Mesendoderm (in vitro differentiated cells): ENCODE data around the gene CACNB4.

ENCODE experiments used
- DNase-seq: peaks from one replicate; pipeline ENCODE4 v3.0.0; 2013
- H2AK5ac ChIP-seq: 2 replicates; pipeline ENCODE4 v1.6.1; 2013; ENCODE audit warnings: low read length, inconsistent platforms
- H2BK120ac ChIP-seq: 2 replicates; pipeline ENCODE4 v1.6.1; 2013; ENCODE audit warnings: low read depth, mild to moderate bottlenecking, low read length, moderate library complexity, mixed read lengths
- H2BK15ac ChIP-seq: replicated peaks from 2 replicates; pipeline ENCODE4 v1.6.1; 2013; ENCODE audit warnings: low read depth, mild to moderate bottlenecking, moderate library complexity
- H2BK5ac ChIP-seq: 2 replicates; pipeline ENCODE4 v1.6.1; 2013; ENCODE audit warnings: low read length, inconsistent platforms
- H3K18ac ChIP-seq: 2 replicates; pipeline ENCODE4 v1.6.1; 2013; ENCODE audit warnings: mild to moderate bottlenecking, low read length, mixed read lengths
- H3K23ac ChIP-seq: one replicate; pipeline ENCODE4 v1.6.1; 2013; ENCODE audit warnings: low read length
- H3K27ac ChIP-seq: 2 replicates; pipeline ENCODE4 v1.5.1; 2013; ENCODE audit warnings: low read depth, mild to moderate bottlenecking, inconsistent platforms, low read length, moderate library complexity
- H3K27me3 ChIP-seq: 2 replicates; pipeline ENCODE4 v1.6.1; 2013; ENCODE audit warnings: low read length, control low read depth, mild to moderate bottlenecking, inconsistent platforms; ENCODE audit not compliant: insufficient read depth, poor library complexity
- H3K36me3 ChIP-seq: 2 replicates; pipeline ENCODE4 v1.6.1; 2013; ENCODE audit warnings: low read length, inconsistent platforms; ENCODE audit not compliant: control insufficient read depth, insufficient read depth
- H3K4ac ChIP-seq: one replicate; pipeline ENCODE4 v1.6.1; 2013; ENCODE audit warnings: low read depth, mild to moderate bottlenecking, low read length, moderate library complexity
- H3K4me1 ChIP-seq: 2 replicates; pipeline ENCODE4 v1.6.1; 2013; ENCODE audit warnings: low read depth, low read length, inconsistent platforms; ENCODE audit not compliant: control insufficient read depth
- H3K4me2 ChIP-seq: 2 replicates; pipeline ENCODE4 v1.6.1; 2013; ENCODE audit warnings: low read length
- H3K4me3 ChIP-seq: 2 replicates; pipeline ENCODE4 v1.5.1; 2013; ENCODE audit warnings: mild to moderate bottlenecking, low read length
- H3K56ac ChIP-seq: one replicate; pipeline ENCODE4 v1.6.1; 2013; ENCODE audit warnings: low read length
- H3K79me1 ChIP-seq: 2 replicates; pipeline ENCODE4 v1.6.1; 2013; ENCODE audit warnings: low read length, inconsistent platforms
- H3K79me2 ChIP-seq: 2 replicates; pipeline ENCODE4 v1.6.1; 2013; ENCODE audit warnings: mild to moderate bottlenecking, low read length; ENCODE audit not compliant: control insufficient read depth, insufficient read depth
- H3K9ac ChIP-seq: 2 replicates; pipeline ENCODE4 v1.6.1; 2013; ENCODE audit warnings: low read length, inconsistent platforms
- H4K5ac ChIP-seq: one replicate; pipeline ENCODE4 v1.6.1; 2013; ENCODE audit warnings: low read length
- H4K8ac ChIP-seq: one replicate; pipeline ENCODE4 v1.6.1; 2013; ENCODE audit warnings: low read depth, mild to moderate bottlenecking, control low read depth, low read length, moderate library complexity
- WGBS: extraction: QIAGEN DNeasy Blood & Tissue Kit; methylation state at CpG from one replicate; pipeline ENCODE4 v1.1.7; 2013; ENCODE audit warnings: low lambda C conversion rate, missing lambda C conversion rate; ENCODE audit not compliant: insufficient coverage; ENCODE audit errors: extremely low coverage; 5-methylcytosine and 5-hydroxymethylcytosine counted together

Gene CACNB4

DNA sequence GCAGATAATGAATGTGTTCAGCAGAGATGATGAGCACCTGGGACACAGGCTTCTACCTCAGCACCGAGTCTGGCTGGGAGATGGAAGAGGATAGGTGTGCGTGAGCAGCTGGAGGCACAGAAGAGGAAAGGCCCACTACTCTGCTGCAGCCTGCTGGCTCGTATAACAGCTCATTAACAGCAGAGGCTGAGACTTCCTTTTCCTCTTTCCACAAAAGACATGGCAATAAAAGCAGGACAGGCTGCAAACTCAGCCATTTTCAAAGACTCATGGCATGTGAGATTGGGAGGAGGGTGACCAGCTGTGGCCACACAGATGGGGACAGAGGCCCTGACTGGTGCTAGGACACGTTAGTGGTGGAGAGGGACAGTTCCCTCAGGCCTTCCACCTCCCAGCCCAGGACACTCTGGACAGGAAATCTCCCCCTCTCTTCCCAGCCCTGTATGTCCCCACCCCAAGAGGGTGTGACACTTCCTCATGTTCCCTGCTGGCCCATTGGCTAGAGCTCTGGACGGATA is 60.3 kb downstream of the CACNB4 start:
- Histone ChIP-seq H3K79me1 (no peaks in the 10 kb centered on the region), H3K4me1 (peaks cover 8% of the 10 kb centered on the region), H3K9ac (no peak overlapping the region), H3K27me3 (no peaks in the 10 kb centered on the region), H2AK5ac (no peak overlapping the region), H2BK15ac (no peak overlapping the region), H3K23ac (no peak overlapping the region), H3K36me3 (no peaks in the 10 kb centered on the region), H3K56ac (peak overlapping the region; percentile 45), H3K79me2 (no peaks in the 10 kb centered on the region), H3K27ac (no peak overlapping the region), H2BK120ac (no peak overlapping the region), H4K5ac (no peak overlapping the region), H3K4ac (no peak overlapping the region), H3K18ac (no peak overlapping the region), H4K8ac (no peak overlapping the region), H2BK5ac (no peak overlapping the region), H3K4me2 (no peak overlapping the region), H3K4me3 (no peak overlapping the region)
- peak; percentile 63 for DNase-seq
- WGBS, result no CpG with 5 or more reads among the region's 5 CpGs

DNA sequence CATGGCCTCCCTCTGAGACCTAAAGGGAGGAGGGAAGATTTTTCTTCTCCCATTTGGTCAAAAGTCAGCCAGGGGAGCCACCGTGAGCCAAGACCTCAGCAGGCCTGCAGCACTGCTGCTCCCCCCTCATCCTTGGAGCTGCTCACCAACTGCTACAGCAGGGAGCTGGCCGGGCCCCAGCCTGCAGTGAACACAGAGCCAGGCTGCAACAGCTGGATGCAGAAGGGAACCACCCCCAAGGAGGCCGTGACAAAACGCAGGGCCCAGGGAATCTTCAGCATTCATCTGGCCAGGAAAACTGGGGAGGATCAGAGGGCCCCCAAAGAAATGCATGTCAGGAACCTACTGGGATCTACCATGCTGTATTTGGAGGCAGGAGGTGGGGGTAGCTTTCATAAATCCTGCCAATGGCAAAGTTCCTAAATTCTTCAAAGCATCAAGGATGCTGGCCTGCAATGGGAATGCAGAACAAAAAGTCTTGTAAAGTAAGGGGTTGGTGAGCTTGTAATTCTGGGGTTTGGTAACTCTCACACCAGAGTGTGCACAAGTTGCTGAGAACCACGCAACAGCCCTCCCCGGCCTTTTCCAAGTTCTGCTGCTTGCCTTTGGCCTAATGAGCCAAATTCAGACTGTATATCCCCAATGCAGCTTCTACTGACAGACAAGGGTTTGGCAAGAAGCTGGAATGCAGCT is 61.0 kb downstream of the CACNB4 start:
- Histone ChIP-seq H3K79me1 (no peaks in the 10 kb centered on the region), H3K4ac (no peak overlapping the region), H3K56ac (peak overlapping the region; percentile 45), H3K9ac (no peak overlapping the region), H2BK15ac (no peak overlapping the region), H3K4me3 (no peak overlapping the region), H3K4me1 (peaks cover 7% of the 10 kb centered on the region), H3K23ac (peak overlapping the region; percentile 33), H4K8ac (no peak overlapping the region), H2BK5ac (no peak overlapping the region), H3K27me3 (no peaks in the 10 kb centered on the region), H4K5ac (no peak overlapping the region), H3K27ac (no peak overlapping the region), H2AK5ac (no peak overlapping the region), H3K18ac (no peak overlapping the region), H3K79me2 (no peaks in the 10 kb centered on the region), H3K36me3 (no peaks in the 10 kb centered on the region), H2BK120ac (no peak overlapping the region), H3K4me2 (no peak overlapping the region)
- no peak for DNase-seq
- WGBS, result no CpG with 5 or more reads among the region's 6 CpGs

DNA sequence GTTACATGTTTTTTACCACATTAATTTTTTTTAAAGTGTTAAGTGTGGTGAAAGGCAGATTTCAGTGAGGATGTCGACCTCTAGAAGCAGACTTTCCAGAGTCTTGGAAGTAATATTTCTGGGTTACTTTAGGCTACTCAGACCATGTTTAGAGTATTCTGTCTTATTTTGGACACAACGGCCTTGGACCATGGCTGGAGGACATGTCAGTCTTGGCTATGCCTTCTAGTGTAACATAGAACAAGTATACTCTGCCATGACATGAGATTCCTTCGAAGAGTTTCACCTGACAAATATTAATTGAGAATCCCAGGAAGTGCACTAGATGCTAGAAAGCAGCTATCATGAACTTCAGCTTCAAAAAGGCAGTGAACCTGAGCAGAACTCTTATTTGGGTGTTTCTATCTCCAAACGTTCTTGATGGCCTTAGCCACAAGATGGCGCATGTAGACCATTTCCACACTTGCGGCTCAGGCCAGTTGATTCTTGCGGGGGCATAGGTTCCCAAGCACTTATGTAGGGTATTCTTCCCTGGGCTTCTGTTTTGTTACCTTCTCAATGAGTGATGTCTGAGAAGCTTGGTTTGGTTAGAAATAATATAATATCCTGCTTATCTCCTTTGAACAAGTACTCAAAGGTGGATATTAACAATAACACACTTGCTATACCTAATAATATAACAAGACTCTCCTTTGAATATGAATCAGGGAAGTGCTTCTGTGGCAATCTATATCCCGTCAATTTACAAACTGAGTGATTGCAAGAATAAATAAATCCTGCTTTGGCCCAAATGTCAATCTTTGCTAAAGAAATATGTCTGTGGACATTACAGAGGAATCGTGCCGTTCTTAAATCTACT is 62.0 kb downstream of the CACNB4 start:
- no peaks in the 10 kb centered on the region for H3K79me2 ChIP-seq
- H2AK5ac ChIP-seq, result no peak overlapping the region
- peak; percentile 81 for DNase-seq
- H3K18ac ChIP-seq, result no peak overlapping the region
- H4K5ac ChIP-seq, result no peak overlapping the region
- no peak overlapping the region for H2BK15ac ChIP-seq
- H3K36me3 ChIP-seq, result no peaks in the 10 kb centered on the region
- H3K9ac ChIP-seq, result no peak overlapping the region
- H3K56ac ChIP-seq, result no peak overlapping the region
- H3K4me2 ChIP-seq, result no peak overlapping the region
- no peak overlapping the region for H4K8ac ChIP-seq
- no peak overlapping the region for H3K27ac ChIP-seq
- no peaks in the 10 kb centered on the region for H3K79me1 ChIP-seq
- H2BK120ac ChIP-seq, result no peak overlapping the region
- no peak overlapping the region for H3K4ac ChIP-seq
- H3K4me3 ChIP-seq, result no peak overlapping the region
- peaks cover 3% of the 10 kb centered on the region for H3K4me1 ChIP-seq
- H2BK5ac ChIP-seq, result no peak overlapping the region
- H3K23ac ChIP-seq, result no peak overlapping the region
- H3K27me3 ChIP-seq, result no peaks in the 10 kb centered on the region
- WGBS, result no CpG with 5 or more reads among the region's 10 CpGs

DNA sequence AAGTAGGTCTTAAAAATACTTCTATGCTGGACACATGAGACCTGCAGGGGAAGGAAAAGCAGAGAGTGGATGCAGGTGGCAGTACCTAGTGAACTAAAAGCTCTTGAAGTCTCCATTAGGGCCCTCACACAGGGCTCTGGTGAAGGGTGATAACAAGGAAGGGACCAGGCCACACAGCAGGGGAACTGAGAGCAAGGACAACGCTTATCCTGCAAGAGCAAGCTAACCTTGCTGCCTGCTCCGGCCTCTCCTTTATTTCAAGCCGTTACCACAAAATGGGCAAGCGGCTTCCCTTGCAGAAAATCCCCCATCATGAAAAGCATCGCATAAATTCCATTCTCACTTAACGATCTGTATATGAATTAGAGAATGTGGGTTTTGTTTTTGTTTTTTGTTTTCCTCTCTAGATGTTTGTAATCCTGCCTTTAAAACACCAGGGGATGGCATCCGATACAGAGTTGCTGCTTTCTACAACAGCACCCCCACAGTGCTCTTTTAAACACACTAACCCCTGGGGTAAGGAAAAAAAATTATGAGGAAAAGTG is 64.5 kb downstream of the CACNB4 start:
- no peak overlapping the region for H2BK5ac ChIP-seq
- H3K4me2 ChIP-seq, result no peak overlapping the region
- H3K36me3 ChIP-seq, result no peaks in the 10 kb centered on the region
- H4K8ac ChIP-seq, result no peak overlapping the region
- no peak overlapping the region for H3K9ac ChIP-seq
- H3K4me3 ChIP-seq, result no peak overlapping the region
- no peak overlapping the region for H2AK5ac ChIP-seq
- no peak overlapping the region for H4K5ac ChIP-seq
- H3K27me3 ChIP-seq, result no peaks in the 10 kb centered on the region
- H3K18ac ChIP-seq, result no peak overlapping the region
- H2BK15ac ChIP-seq, result no peak overlapping the region
- no peak overlapping the region for H3K23ac ChIP-seq
- DNase-seq, result peak; percentile 33
- no peak overlapping the region for H2BK120ac ChIP-seq
- no peak overlapping the region for H3K56ac ChIP-seq
- H3K79me1 ChIP-seq, result no peaks in the 10 kb centered on the region
- H3K4me1 ChIP-seq, result peaks cover 3% of the 10 kb centered on the region
- no peak overlapping the region for H3K4ac ChIP-seq
- WGBS, result no CpG with 5 or more reads among the region's 7 CpGs
- H3K79me2 ChIP-seq, result no peaks in the 10 kb centered on the region
- no peak overlapping the region for H3K27ac ChIP-seq

DNA sequence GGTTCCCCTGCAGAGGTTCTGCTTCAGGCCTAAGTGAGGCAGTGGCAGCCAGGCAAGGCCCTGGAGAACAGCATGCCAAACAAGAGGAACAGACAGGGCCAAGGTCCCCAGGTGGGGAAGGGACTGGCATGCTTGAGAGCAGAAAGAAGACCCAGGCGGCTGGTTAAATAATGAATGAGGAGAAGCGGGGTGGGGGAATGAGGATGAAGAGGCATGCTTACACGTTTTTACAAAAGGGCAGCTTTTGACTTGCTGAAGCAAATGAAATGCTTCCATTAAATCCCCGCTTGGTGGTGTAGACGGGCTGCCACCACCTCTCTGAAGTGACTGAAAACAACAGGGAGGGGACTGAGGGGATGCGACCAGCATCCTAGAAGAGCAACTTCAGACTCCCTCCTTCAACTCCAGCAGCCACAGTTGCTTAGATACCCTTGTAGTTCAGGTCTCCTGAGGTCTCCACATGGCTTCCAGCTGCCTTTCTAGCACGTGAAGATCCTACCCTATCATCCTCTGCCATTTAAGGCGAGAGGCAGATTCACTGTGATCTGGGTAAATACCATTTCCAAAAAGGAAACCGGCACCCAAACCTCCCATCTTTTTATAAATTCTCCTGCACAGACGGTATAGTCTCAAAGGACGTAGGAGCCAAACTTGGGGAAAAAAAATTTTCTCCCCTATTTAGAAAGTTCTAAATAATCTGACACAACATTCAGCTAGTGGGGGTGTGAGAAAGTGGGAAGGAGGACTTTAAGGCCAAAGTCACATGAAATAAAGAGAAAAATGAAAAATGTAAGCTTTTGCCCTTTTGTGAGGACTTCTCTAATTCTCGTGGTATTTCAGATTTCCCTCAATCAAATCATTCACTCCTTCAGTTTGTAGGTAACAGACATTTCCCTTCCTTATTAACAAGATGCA is 65.6 kb downstream of the CACNB4 start:
- Histone ChIP-seq H3K27ac (no peak overlapping the region), H3K4me3 (no peak overlapping the region), H4K8ac (no peak overlapping the region), H3K27me3 (no peaks in the 10 kb centered on the region), H2BK5ac (no peak overlapping the region), H2BK120ac (no peak overlapping the region), H3K79me2 (no peaks in the 10 kb centered on the region), H3K18ac (no peak overlapping the region), H3K23ac (no peak overlapping the region), H3K4ac (no peak overlapping the region), H3K4me2 (no peak overlapping the region), H3K56ac (no peak overlapping the region), H2AK5ac (no peak overlapping the region), H3K79me1 (no peaks in the 10 kb centered on the region), H2BK15ac (no peak overlapping the region), H3K9ac (no peak overlapping the region), H3K4me1 (no peaks in the 10 kb centered on the region), H4K5ac (no peak overlapping the region), H3K36me3 (no peaks in the 10 kb centered on the region)
- peak; percentile 52 for DNase-seq
- WGBS, result no CpG with 5 or more reads among the region's 12 CpGs
